ENCODE data around the gene CLDN4.

Gene CLDN4

GRCh38 chr7:73869011-73869798 is 38.4 kb downstream of the CLDN4 start:
- Histone ChIP-seq H3K36me3 (ENCODE audit: control insufficient read depth, insufficient read depth, low read length) (no peaks in the 10 kb centered on the region), H3K9me3 (ENCODE audit: control insufficient read depth, low read length) (no peaks in the 10 kb centered on the region), H3K27me3 (replicated peaks; ENCODE audit: control insufficient read depth, insufficient read depth, low read length, poor library complexity, severe bottlenecking) (no peaks in the 10 kb centered on the region), H3K27ac (ENCODE audit: insufficient read depth, low read length, poor library complexity, severe bottlenecking) (no peak overlapping the region), H3K4me3 (ENCODE audit: insufficient read depth, low read depth, low read length, poor library complexity, severe bottlenecking) (no peak overlapping the region), H3K4me1 (ENCODE audit: control insufficient read depth, insufficient read depth, low read length, poor library complexity, severe bottlenecking) (no peaks in the 10 kb centered on the region)
- DNase-seq = no peak

DNA sequence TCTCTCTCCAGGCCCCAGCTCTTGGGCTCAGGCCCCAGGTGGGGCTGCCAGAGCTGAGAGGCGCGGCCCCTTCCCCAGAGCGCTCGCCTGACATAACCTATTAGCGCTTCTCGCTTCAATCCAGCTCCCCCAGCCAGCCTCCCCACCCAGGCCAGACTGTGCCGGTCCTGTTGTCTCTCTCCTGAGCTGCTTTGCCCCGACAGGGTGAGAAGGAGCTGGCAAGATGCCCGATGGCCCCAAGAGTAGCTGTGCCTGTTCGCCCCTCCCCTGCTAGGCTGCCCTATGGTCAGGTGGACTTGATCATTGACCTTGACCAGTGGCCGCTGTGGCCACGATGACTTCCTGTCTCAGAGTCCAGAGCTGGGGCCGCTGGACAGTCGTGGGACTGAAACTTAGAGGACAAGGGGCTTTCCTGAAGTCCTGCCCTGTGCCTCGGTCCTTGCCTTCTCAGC is 39.3 kb downstream of the CLDN4 start:
- no peaks in the 10 kb centered on the region for H3K27me3 ChIP-seq (replicated peaks; ENCODE audit: control insufficient read depth, insufficient read depth, low read length, poor library complexity, severe bottlenecking)
- H3K9me3 ChIP-seq (ENCODE audit: control insufficient read depth, low read length) = no peaks in the 10 kb centered on the region
- no peaks in the 10 kb centered on the region for H3K36me3 ChIP-seq (ENCODE audit: control insufficient read depth, insufficient read depth, low read length)
- H3K27ac ChIP-seq (ENCODE audit: insufficient read depth, low read length, poor library complexity, severe bottlenecking) = no peak overlapping the region
- DNase-seq = no peak
- no peaks in the 10 kb centered on the region for H3K4me1 ChIP-seq (ENCODE audit: control insufficient read depth, insufficient read depth, low read length, poor library complexity, severe bottlenecking)
- H3K4me3 ChIP-seq (ENCODE audit: insufficient read depth, low read depth, low read length, poor library complexity, severe bottlenecking) = no peak overlapping the region

DNA sequence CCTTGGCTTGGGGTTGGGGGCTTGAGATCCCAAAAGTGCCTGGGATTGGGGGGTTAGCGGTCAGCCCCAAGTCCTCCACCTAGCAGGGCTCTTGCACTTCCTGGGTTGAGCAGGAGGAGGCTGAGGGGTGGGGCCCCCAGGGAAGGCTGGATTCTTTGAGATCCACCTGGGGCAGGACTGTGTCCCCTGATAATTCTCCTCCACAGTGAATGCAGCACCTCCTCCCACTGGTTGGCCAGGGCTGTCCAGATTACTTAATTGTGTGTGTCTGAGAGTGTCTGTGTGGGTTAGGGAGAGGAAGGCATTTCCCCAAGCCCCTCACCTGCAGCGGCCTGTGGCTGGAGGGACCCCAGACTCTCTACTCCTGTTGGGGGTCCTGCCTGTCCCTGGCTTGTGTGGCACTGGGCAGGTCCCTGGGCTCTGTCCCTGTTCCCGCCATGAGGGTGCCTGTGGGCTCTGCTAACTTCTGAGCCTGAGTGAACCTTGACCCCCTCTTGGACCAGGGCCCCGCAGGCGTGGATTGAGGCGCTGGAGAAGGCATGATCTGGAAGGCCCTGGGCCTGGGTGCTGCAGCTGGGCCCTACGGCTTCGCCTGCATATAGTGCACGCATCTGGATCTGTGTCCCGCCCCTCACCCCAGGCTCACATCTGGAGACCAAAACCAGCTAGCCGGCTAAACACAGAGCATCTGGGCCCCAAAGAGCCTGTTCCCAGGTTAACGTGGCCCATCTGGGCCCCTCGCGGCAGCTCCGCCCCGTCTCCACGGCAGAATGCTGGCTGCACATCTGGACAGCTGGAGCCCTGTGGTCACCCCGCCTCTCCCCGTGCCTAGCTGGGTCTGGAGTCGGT is 40.6 kb downstream of the CLDN4 start:
- Histone ChIP-seq H3K4me1 (ENCODE audit: control insufficient read depth, insufficient read depth, low read length, poor library complexity, severe bottlenecking) (no peaks in the 10 kb centered on the region), H3K27ac (ENCODE audit: insufficient read depth, low read length, poor library complexity, severe bottlenecking) (no peak overlapping the region)

DNA sequence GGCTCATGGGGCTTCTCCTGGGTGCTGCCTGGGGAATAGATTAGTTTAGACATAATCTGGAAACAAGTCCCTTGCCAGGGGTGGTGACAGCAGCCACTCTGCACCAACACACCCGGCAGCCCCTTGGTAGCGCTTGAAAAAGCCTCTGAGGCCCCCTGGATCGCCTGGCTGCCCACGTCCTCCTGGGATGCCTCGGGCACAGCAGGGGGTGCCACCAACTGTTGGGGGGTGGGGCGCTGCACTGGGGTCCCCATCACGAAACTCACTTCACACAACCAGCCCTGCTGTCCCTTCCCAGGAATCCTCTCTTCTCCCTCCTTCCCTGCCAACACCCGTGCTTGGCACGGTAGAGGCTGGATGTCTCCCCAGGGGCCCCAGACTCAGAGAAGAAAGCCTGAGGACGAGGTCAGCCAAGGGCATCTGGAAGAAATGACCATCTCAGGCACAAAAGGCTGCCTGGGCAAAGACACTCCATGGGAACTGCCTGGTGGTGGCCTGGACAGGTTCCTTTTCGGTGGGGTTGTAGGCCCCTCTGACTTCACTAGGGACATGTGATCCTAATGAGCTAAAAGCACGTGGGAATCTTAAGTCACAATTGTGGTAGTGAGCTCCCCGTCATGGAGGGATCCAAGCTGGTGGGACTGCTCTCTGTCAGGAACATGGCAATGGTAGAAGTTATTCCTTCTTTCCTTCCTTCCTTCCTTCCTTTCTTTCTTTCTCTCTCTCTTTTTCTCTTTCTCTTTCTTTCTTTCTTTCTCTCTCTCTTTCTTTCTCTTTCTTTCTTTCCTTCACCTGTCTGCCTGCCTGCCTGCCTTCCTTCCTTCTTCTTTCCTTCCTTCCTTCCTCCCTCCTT is 41.5 kb downstream of the CLDN4 start:
- Histone ChIP-seq H3K4me1 (ENCODE audit: control insufficient read depth, insufficient read depth, low read length, poor library complexity, severe bottlenecking) (no peaks in the 10 kb centered on the region), H3K9me3 (ENCODE audit: control insufficient read depth, low read length) (no peaks in the 10 kb centered on the region), H3K4me3 (ENCODE audit: insufficient read depth, low read depth, low read length, poor library complexity, severe bottlenecking) (no peak overlapping the region), H3K27me3 (replicated peaks; ENCODE audit: control insufficient read depth, insufficient read depth, low read length, poor library complexity, severe bottlenecking) (no peaks in the 10 kb centered on the region), H3K27ac (ENCODE audit: insufficient read depth, low read length, poor library complexity, severe bottlenecking) (no peak overlapping the region), H3K36me3 (ENCODE audit: control insufficient read depth, insufficient read depth, low read length) (no peaks in the 10 kb centered on the region)
- no peak for DNase-seq

More for the DNA sequence above, 40.6 kb downstream of the CLDN4 start:
- Histone ChIP-seq H3K27me3 (replicated peaks; ENCODE audit: control insufficient read depth, insufficient read depth, low read length, poor library complexity, severe bottlenecking) (no peaks in the 10 kb centered on the region), H3K36me3 (ENCODE audit: control insufficient read depth, insufficient read depth, low read length) (no peaks in the 10 kb centered on the region), H3K9me3 (ENCODE audit: control insufficient read depth, low read length) (no peaks in the 10 kb centered on the region), H3K4me3 (ENCODE audit: insufficient read depth, low read depth, low read length, poor library complexity, severe bottlenecking) (no peak overlapping the region)
- no peak for DNase-seq

- no peak overlapping the region for H3K4me3 ChIP-seq (ENCODE audit: insufficient read depth, low read depth, low read length, poor library complexity, severe bottlenecking)
- H3K27ac ChIP-seq (ENCODE audit: insufficient read depth, low read length, poor library complexity, severe bottlenecking) = no peak overlapping the region
- no peaks in the 10 kb centered on the region for H3K36me3 ChIP-seq (ENCODE audit: control insufficient read depth, insufficient read depth, low read length)
These were observed 45.6 kb downstream of the CLDN4 start for GRCh38 chr7:73876361-73876760.

GRCh38 chr7:73876973-73877372 is 46.2 kb downstream of the CLDN4 start:
- no peaks in the 10 kb centered on the region for H3K4me1 ChIP-seq (ENCODE audit: control insufficient read depth, insufficient read depth, low read length, poor library complexity, severe bottlenecking)
- H3K36me3 ChIP-seq (ENCODE audit: control insufficient read depth, insufficient read depth, low read length) = no peaks in the 10 kb centered on the region
- H3K27me3 ChIP-seq (replicated peaks; ENCODE audit: control insufficient read depth, insufficient read depth, low read length, poor library complexity, severe bottlenecking) = no peaks in the 10 kb centered on the region
- H3K9me3 ChIP-seq (ENCODE audit: control insufficient read depth, low read length) = no peaks in the 10 kb centered on the region
- H3K27ac ChIP-seq (ENCODE audit: insufficient read depth, low read length, poor library complexity, severe bottlenecking) = no peak overlapping the region
- no peak for DNase-seq
- no peak overlapping the region for H3K4me3 ChIP-seq (ENCODE audit: insufficient read depth, low read depth, low read length, poor library complexity, severe bottlenecking)

More at GRCh38 chr7:73876361-73876760, 45.6 kb downstream of the CLDN4 start:
- no peak for DNase-seq
- no peaks in the 10 kb centered on the region for H3K9me3 ChIP-seq (ENCODE audit: control insufficient read depth, low read length)
- H3K27me3 ChIP-seq (replicated peaks; ENCODE audit: control insufficient read depth, insufficient read depth, low read length, poor library complexity, severe bottlenecking) = no peaks in the 10 kb centered on the region
- H3K4me1 ChIP-seq (ENCODE audit: control insufficient read depth, insufficient read depth, low read length, poor library complexity, severe bottlenecking) = no peaks in the 10 kb centered on the region

GRCh38 chr7:73879977-73880681 is 49.3 kb downstream of the CLDN4 start:
- no peaks in the 10 kb centered on the region for H3K9me3 ChIP-seq (ENCODE audit: control insufficient read depth, low read length)
- no peak overlapping the region for H3K27ac ChIP-seq (ENCODE audit: insufficient read depth, low read length, poor library complexity, severe bottlenecking)
- H3K27me3 ChIP-seq (replicated peaks; ENCODE audit: control insufficient read depth, insufficient read depth, low read length, poor library complexity, severe bottlenecking) = no peaks in the 10 kb centered on the region
- no peaks in the 10 kb centered on the region for H3K36me3 ChIP-seq (ENCODE audit: control insufficient read depth, insufficient read depth, low read length)
- no peak for DNase-seq
- no peaks in the 10 kb centered on the region for H3K4me1 ChIP-seq (ENCODE audit: control insufficient read depth, insufficient read depth, low read length, poor library complexity, severe bottlenecking)
- H3K4me3 ChIP-seq (ENCODE audit: insufficient read depth, low read depth, low read length, poor library complexity, severe bottlenecking) = no peak overlapping the region

DNA sequence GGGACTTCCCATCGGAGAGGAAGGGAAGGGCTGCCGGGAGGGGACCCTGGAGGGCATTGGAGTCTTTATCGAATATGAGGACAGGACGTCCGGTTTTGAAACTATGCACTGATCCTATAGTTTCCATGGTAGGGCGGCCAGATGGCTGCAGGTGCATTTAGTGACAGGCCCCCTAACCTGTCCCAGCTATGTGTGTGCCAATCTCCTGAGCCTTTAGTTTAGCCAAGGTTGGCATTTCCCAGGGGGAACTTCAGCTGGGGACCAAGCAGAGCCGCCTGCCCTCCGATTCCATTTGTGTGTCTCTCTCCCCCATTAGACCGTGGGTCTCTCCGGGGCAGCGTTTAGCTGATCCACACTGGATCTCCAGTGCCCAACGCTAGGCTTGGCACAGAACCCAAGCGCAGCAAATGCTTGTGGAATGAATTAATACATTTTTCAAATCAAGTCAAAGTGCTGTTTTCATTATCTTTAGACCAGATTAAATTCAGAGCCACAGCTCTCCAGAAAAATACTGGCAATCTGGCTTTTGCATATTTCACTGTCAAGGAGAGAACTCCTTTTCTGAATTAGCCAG is 50.0 kb downstream of the CLDN4 start:
- Histone ChIP-seq H3K4me3 (ENCODE audit: insufficient read depth, low read depth, low read length, poor library complexity, severe bottlenecking) (no peak overlapping the region), H3K4me1 (ENCODE audit: control insufficient read depth, insufficient read depth, low read length, poor library complexity, severe bottlenecking) (no peaks in the 10 kb centered on the region), H3K27me3 (replicated peaks; ENCODE audit: control insufficient read depth, insufficient read depth, low read length, poor library complexity, severe bottlenecking) (no peaks in the 10 kb centered on the region), H3K9me3 (ENCODE audit: control insufficient read depth, low read length) (no peaks in the 10 kb centered on the region), H3K36me3 (ENCODE audit: control insufficient read depth, insufficient read depth, low read length) (no peaks in the 10 kb centered on the region), H3K27ac (ENCODE audit: insufficient read depth, low read length, poor library complexity, severe bottlenecking) (no peak overlapping the region)
- DNase-seq = no peak

Measured in effector memory CD4-positive, alpha-beta T cell (primary cell).